ENCODE measurements around the gene TMEM209.

Gene TMEM209

GRCh38 chr7:130144312-130145171, 60.7 kb downstream of the TMEM209 start:
- H2AK5ac ChIP-seq (ENCODE audit: low read length, severe bottlenecking): peak overlapping the region; percentile 51
- no peak overlapping the region for H3K9ac ChIP-seq (ENCODE audit: low read length)
- H3K18ac ChIP-seq (ENCODE audit: low read depth in 1 of 2, low read length in 2 of 2): no peak overlapping the region
- H2AFZ ChIP-seq (ENCODE audit: low read depth, low read length): no peak overlapping the region
- H3K4me1 ChIP-seq (ENCODE audit: control insufficient read depth, insufficient read depth, low read depth, low read length): peaks cover 40% of the 10 kb centered on the region
- H4K91ac ChIP-seq (ENCODE audit: low read length): no peak overlapping the region
- H2BK12ac ChIP-seq (ENCODE audit: low read length in 2 of 2): peak overlapping the region in 1 of 2 experiments; percentile 21
- no peak overlapping the region for H2BK5ac ChIP-seq (ENCODE audit: low read depth, low read length, poor library complexity, severe bottlenecking)
- no peaks in the 10 kb centered on the region for H3K27me3 ChIP-seq (ENCODE audit: control insufficient read depth in 1 of 2, insufficient read depth in 1 of 2, low read length in 2 of 2)
- H2BK15ac ChIP-seq (ENCODE audit: low read depth, poor library complexity, severe bottlenecking): no peak overlapping the region
- peak overlapping the region; percentile 24 for H3K27ac ChIP-seq (ENCODE audit: low read length, poor library complexity, severe bottlenecking)
- H4K8ac ChIP-seq (ENCODE audit: low read length): no peak overlapping the region
- no peak overlapping the region for H2BK120ac ChIP-seq (ENCODE audit: low read depth, low read length)
- 87% methylated on average over 14 of the region's 14 CpGs for WGBS
- H3K36me3 ChIP-seq (ENCODE audit: control insufficient read depth in 1 of 2, insufficient read depth in 2 of 2, low read depth in 1 of 2, low read length in 2 of 2): peaks cover 6 to 16% of the 10 kb centered on the region in 2 experiments
- H3K79me1 ChIP-seq (replicated peaks; ENCODE audit: low read length, poor library complexity, severe bottlenecking): peaks cover 4% of the 10 kb centered on the region
- H3K4ac ChIP-seq (ENCODE audit: low read depth in 1 of 2, low read length in 2 of 2): peak overlapping the region in 1 of 2 experiments; percentile 27
- no peaks in the 10 kb centered on the region for H3K9me3 ChIP-seq (ENCODE audit: control insufficient read depth, low read length)
- H3K23ac ChIP-seq (ENCODE audit: low read length in 2 of 2): no peak overlapping the region
- peak; percentile 10 for DNase-seq
- H3K4me2 ChIP-seq (ENCODE audit: low read length, poor library complexity, severe bottlenecking): no peak overlapping the region
- H3K4me3 ChIP-seq (ENCODE audit: insufficient read depth in 1 of 2, low read depth in 1 of 2, low read length in 2 of 2): no peak overlapping the region
- no peak overlapping the region for H3K14ac ChIP-seq (ENCODE audit: low read length in 2 of 2)

DNA sequence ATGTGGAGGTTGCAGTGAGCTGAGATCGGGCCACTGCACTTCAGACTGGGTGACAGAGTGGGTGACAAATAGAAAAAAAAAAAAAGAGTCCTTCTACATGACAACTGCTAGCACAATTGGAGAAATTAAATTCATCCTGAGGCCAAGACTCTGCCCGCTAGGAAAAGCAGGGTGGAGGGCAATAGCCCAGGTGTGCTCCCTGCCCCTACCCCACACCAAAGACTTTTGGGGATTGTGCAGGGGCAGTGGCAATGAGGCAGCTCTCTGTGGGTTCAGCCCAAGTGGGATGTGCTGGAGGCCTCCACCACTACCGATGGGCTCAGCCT, 61.3 kb downstream of the TMEM209 start:
- no peak overlapping the region for H2AFZ ChIP-seq (ENCODE audit: low read depth, low read length)
- H2BK5ac ChIP-seq (ENCODE audit: low read depth, low read length, poor library complexity, severe bottlenecking): no peak overlapping the region
- peaks cover 12 to 16% of the 10 kb centered on the region in 2 experiments for H3K36me3 ChIP-seq (ENCODE audit: control insufficient read depth in 1 of 2, insufficient read depth in 2 of 2, low read depth in 1 of 2, low read length in 2 of 2)
- no peak overlapping the region for H3K9ac ChIP-seq (ENCODE audit: low read length)
- no peak overlapping the region for H3K14ac ChIP-seq (ENCODE audit: low read length in 2 of 2)
- H2BK15ac ChIP-seq (ENCODE audit: low read depth, poor library complexity, severe bottlenecking): no peak overlapping the region
- peaks cover 4% of the 10 kb centered on the region for H3K79me1 ChIP-seq (replicated peaks; ENCODE audit: low read length, poor library complexity, severe bottlenecking)
- peak overlapping the region in 1 of 2 experiments; percentile 21 for H2BK12ac ChIP-seq (ENCODE audit: low read length in 2 of 2)
- peaks cover 40% of the 10 kb centered on the region for H3K4me1 ChIP-seq (ENCODE audit: control insufficient read depth, insufficient read depth, low read depth, low read length)
- no peak overlapping the region for H3K4me3 ChIP-seq (ENCODE audit: insufficient read depth in 1 of 2, low read depth in 1 of 2, low read length in 2 of 2)
- H3K18ac ChIP-seq (ENCODE audit: low read depth in 1 of 2, low read length in 2 of 2): no peak overlapping the region
- WGBS: 96% methylated on average over 2 of the region's 3 CpGs
- no peak overlapping the region for H4K91ac ChIP-seq (ENCODE audit: low read length)
- no peak overlapping the region for H2BK120ac ChIP-seq (ENCODE audit: low read depth, low read length)
- no peak overlapping the region for H4K8ac ChIP-seq (ENCODE audit: low read length)
- no peaks in the 10 kb centered on the region for H3K9me3 ChIP-seq (ENCODE audit: control insufficient read depth, low read length)
- DNase-seq: no peak
- H3K4me2 ChIP-seq (ENCODE audit: low read length, poor library complexity, severe bottlenecking): no peak overlapping the region
- H2AK5ac ChIP-seq (ENCODE audit: low read length, severe bottlenecking): peak overlapping the region; percentile 51
- H3K27me3 ChIP-seq (ENCODE audit: control insufficient read depth in 1 of 2, insufficient read depth in 1 of 2, low read length in 2 of 2): no peaks in the 10 kb centered on the region
- H3K27ac ChIP-seq (ENCODE audit: low read length, poor library complexity, severe bottlenecking): no peak overlapping the region
- H3K4ac ChIP-seq (ENCODE audit: low read depth in 1 of 2, low read length in 2 of 2): peak overlapping the region in 1 of 2 experiments; percentile 27
- no peak overlapping the region for H3K23ac ChIP-seq (ENCODE audit: low read length in 2 of 2)

- Histone ChIP-seq H3K4me1 (ENCODE audit: control insufficient read depth, insufficient read depth, low read depth, low read length) (peaks cover 40% of the 10 kb centered on the region), H3K23ac (ENCODE audit: low read length in 2 of 2) (no peak overlapping the region), H3K18ac (ENCODE audit: low read depth in 1 of 2, low read length in 2 of 2) (no peak overlapping the region), H2BK5ac (ENCODE audit: low read depth, low read length, poor library complexity, severe bottlenecking) (no peak overlapping the region), H2BK15ac (ENCODE audit: low read depth, poor library complexity, severe bottlenecking) (no peak overlapping the region), H2BK120ac (ENCODE audit: low read depth, low read length) (no peak overlapping the region), H3K4me3 (ENCODE audit: insufficient read depth in 1 of 2, low read depth in 1 of 2, low read length in 2 of 2) (no peak overlapping the region), H2AFZ (ENCODE audit: low read depth, low read length) (no peak overlapping the region), H3K36me3 (ENCODE audit: control insufficient read depth in 1 of 2, insufficient read depth in 2 of 2, low read depth in 1 of 2, low read length in 2 of 2) (peaks cover 13 to 16% of the 10 kb centered on the region in 2 experiments), H4K91ac (ENCODE audit: low read length) (no peak overlapping the region), H3K4ac (ENCODE audit: low read depth in 1 of 2, low read length in 2 of 2) (no peak overlapping the region), H2BK12ac (ENCODE audit: low read length in 2 of 2) (no peak overlapping the region), H3K9ac (ENCODE audit: low read length) (no peak overlapping the region), H4K8ac (ENCODE audit: low read length) (peak overlapping the region; percentile 7), H3K27ac (ENCODE audit: low read length, poor library complexity, severe bottlenecking) (no peak overlapping the region), H3K79me1 (replicated peaks; ENCODE audit: low read length, poor library complexity, severe bottlenecking) (peaks cover 4% of the 10 kb centered on the region), H3K9me3 (ENCODE audit: control insufficient read depth, low read length) (no peaks in the 10 kb centered on the region), H2AK5ac (ENCODE audit: low read length, severe bottlenecking) (peak overlapping the region; percentile 5), H3K14ac (ENCODE audit: low read length in 2 of 2) (no peak overlapping the region), H3K4me2 (ENCODE audit: low read length, poor library complexity, severe bottlenecking) (no peak overlapping the region), H3K27me3 (ENCODE audit: control insufficient read depth in 1 of 2, insufficient read depth in 1 of 2, low read length in 2 of 2) (no peaks in the 10 kb centered on the region)
- no peak for DNase-seq
- 90% methylated on average over 5 of the region's 5 CpGs for WGBS
These were observed 61.9 kb downstream of the TMEM209 start for GRCh38 chr7:130143334-130143732.

GRCh38 chr7:130142654-130143333, 62.4 kb downstream of the TMEM209 start:
- H3K27ac ChIP-seq (ENCODE audit: low read length, poor library complexity, severe bottlenecking): no peak overlapping the region
- H3K14ac ChIP-seq (ENCODE audit: low read length in 2 of 2): no peak overlapping the region
- no peak overlapping the region for H2BK12ac ChIP-seq (ENCODE audit: low read length in 2 of 2)
- no peak overlapping the region for H4K8ac ChIP-seq (ENCODE audit: low read length)
- no peak overlapping the region for H3K23ac ChIP-seq (ENCODE audit: low read length in 2 of 2)
- peak overlapping the region; percentile 64 for H2AK5ac ChIP-seq (ENCODE audit: low read length, severe bottlenecking)
- no peak overlapping the region for H3K9ac ChIP-seq (ENCODE audit: low read length)
- H3K4me2 ChIP-seq (ENCODE audit: low read length, poor library complexity, severe bottlenecking): no peak overlapping the region
- H3K4me1 ChIP-seq (ENCODE audit: control insufficient read depth, insufficient read depth, low read depth, low read length): peaks cover 40% of the 10 kb centered on the region
- H2AFZ ChIP-seq (ENCODE audit: low read depth, low read length): no peak overlapping the region
- no peak overlapping the region for H4K91ac ChIP-seq (ENCODE audit: low read length)
- no peak overlapping the region for H3K4me3 ChIP-seq (ENCODE audit: insufficient read depth in 1 of 2, low read depth in 1 of 2, low read length in 2 of 2)
- H3K27me3 ChIP-seq (ENCODE audit: control insufficient read depth in 1 of 2, insufficient read depth in 1 of 2, low read length in 2 of 2): no peaks in the 10 kb centered on the region
- no peak for DNase-seq
- H3K18ac ChIP-seq (ENCODE audit: low read depth in 1 of 2, low read length in 2 of 2): no peak overlapping the region
- WGBS: 93% methylated on average over 14 of the region's 14 CpGs
- H3K9me3 ChIP-seq (ENCODE audit: control insufficient read depth, low read length): no peaks in the 10 kb centered on the region
- no peak overlapping the region for H2BK5ac ChIP-seq (ENCODE audit: low read depth, low read length, poor library complexity, severe bottlenecking)
- no peak overlapping the region for H2BK15ac ChIP-seq (ENCODE audit: low read depth, poor library complexity, severe bottlenecking)
- H3K4ac ChIP-seq (ENCODE audit: low read depth in 1 of 2, low read length in 2 of 2): no peak overlapping the region
- H3K36me3 ChIP-seq (ENCODE audit: control insufficient read depth in 1 of 2, insufficient read depth in 2 of 2, low read depth in 1 of 2, low read length in 2 of 2): peaks cover 13 to 16% of the 10 kb centered on the region in 2 experiments
- peaks cover 4% of the 10 kb centered on the region for H3K79me1 ChIP-seq (replicated peaks; ENCODE audit: low read length, poor library complexity, severe bottlenecking)
- H2BK120ac ChIP-seq (ENCODE audit: low read depth, low read length): no peak overlapping the region

All from mesenchymal stem cell (in vitro differentiated cells and primary cell).